NB4 (cell line): ENCODE results near the gene ARHGAP45.

Experiments
- TF ChIP-seq, protein P1 (sequence below): IDR thresholded peaks from one replicate; pipeline ENCODE4 v1.5.1; 2012; ENCODE audit warnings: low read depth, low read length
- TF ChIP-seq, protein P2 (sequence below): IDR thresholded peaks from 2 replicates; pipeline ENCODE4 v1.6.1; 2011; ENCODE audit warnings: low read depth, low read length

- TF ChIP-seq, protein P1, sequence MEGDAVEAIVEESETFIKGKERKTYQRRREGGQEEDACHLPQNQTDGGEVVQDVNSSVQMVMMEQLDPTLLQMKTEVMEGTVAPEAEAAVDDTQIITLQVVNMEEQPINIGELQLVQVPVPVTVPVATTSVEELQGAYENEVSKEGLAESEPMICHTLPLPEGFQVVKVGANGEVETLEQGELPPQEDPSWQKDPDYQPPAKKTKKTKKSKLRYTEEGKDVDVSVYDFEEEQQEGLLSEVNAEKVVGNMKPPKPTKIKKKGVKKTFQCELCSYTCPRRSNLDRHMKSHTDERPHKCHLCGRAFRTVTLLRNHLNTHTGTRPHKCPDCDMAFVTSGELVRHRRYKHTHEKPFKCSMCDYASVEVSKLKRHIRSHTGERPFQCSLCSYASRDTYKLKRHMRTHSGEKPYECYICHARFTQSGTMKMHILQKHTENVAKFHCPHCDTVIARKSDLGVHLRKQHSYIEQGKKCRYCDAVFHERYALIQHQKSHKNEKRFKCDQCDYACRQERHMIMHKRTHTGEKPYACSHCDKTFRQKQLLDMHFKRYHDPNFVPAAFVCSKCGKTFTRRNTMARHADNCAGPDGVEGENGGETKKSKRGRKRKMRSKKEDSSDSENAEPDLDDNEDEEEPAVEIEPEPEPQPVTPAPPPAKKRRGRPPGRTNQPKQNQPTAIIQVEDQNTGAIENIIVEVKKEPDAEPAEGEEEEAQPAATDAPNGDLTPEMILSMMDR, result no peak
- TF ChIP-seq, protein P2, sequence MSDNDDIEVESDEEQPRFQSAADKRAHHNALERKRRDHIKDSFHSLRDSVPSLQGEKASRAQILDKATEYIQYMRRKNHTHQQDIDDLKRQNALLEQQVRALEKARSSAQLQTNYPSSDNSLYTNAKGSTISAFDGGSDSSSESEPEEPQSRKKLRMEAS, result no peak
Observed at GRCh38 chr19:1053176-1054101, 13.5 kb upstream of the ARHGAP45 start.
